AG04450 (cell line): ENCODE results near the gene PAIP2B. TPM values are rescaled to one million over a fixed set of nuclear protein-coding genes. Genes with fewer than 3 reads are reported as not detected.

ENCODE experiments used
- CTCF ChIA-PET: fragments of 300-600, 350-600 bp; formaldehyde crosslinking; extraction: SDS; loops from one replicate; lab custom pipeline; 2022; ENCODE audit warnings: antibody characterized with exemption, inconsistent platforms; lab: Charles Lee
- POLR2A ChIA-PET: fragments of 350-600 bp; formaldehyde crosslinking; extraction: SDS; loops from one replicate; lab custom pipeline; 2021; ENCODE audit warnings: antibody characterized with exemption, inconsistent platforms; lab: Yijun Ruan, JAX
- DNase-seq: peaks from one replicate; pipeline ENCODE4 v3.0.0-alpha.2; 2011; ENCODE audit warnings: low read depth, low spot score
- H3K27ac ChIP-seq: one replicate; pipeline ENCODE4 v1.5.1; 2012; ENCODE audit warnings: low read depth, low read length, control low read depth
- H3K27me3 ChIP-seq: one replicate; pipeline ENCODE4 v1.6.0; 2012; ENCODE audit warnings: low read length; ENCODE audit not compliant: control insufficient read depth, insufficient read depth
- H3K4me3 ChIP-seq: 2 replicates; pipeline ENCODE4 v1.5.1; 2011; ENCODE audit warnings: mild to moderate bottlenecking, low read depth, low read length, control low read depth
- H3K9me3 ChIP-seq: 2 replicates; pipeline ENCODE4 v1.5.1; 2012; ENCODE audit warnings: low read length; ENCODE audit not compliant: control insufficient read depth, insufficient read depth
- CTCF ChIP-seq: IDR thresholded peaks from 2 replicates; pipeline ENCODE4 v1.5.1; 2011; ENCODE audit warnings: low read depth, low read length, control low read depth, inconsistent platforms
- polyA minus RNA-seq: library from RNA; depleted of rRNA, polyadenylated mRNA; stranded (reverse); fragments of >200 nt; gene quantifications from 2 replicates; pipeline ENCODE4 v1.2.3, GENCODE V29; 2011; rRNA and poly(A)+ RNA removed
- polyA plus RNA-seq: library from polyadenylated mRNA; depleted of rRNA; stranded (reverse); fragments of >200 nt; gene quantifications from 2 replicates; pipeline ENCODE4 v1.2.3, GENCODE V29; 2011; rRNA removed

PAIP2B gene
- polyA plus RNA-seq (0.12 and 0.24 TPM in 2 replicates), polyA minus RNA-seq (0.14 and 0.17 TPM in 2 replicates)

DNA sequence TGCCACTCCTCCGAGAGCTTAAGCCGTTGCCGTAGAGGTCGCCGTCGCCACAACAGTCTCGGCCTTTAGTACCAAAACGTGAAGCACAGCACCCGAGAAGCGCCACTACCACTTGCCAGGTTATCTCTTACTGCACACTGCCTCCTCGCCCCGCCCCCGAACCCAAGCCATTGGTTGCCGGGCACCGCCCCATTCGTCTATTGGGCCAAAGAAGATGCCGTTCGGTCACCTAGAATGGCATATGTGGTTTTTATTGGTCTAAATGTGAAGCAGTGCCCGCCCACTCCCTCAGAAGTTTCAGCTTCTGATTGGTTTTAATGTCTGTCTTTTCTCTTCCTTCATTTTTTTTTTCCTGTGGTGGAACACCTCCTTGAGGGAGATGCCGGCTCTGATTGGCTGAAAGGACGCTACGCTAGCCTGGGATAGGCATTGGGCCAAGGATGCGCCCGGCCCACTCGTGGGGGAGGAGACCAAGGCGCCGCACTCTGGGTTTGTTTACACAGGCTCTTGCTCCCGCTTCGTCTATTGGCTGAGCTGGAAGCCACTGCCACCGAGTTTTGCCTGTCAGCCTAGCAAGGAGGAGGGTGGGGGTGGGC is at the start of gene PAIP2B:
Gene PAIP2B, minus strand, starts transcription at position 139 of the 596 bp plus-strand sequence. CDS start 24,514 bp downstream, outside the sequence.
- H3K27me3 ChIP-seq = peaks cover 14% of the 10 kb centered on the region
- CTCF ChIA-PET = interaction anchor here (1.5 kb wide), 1 partner anchor 73 kb away, joined by 5 read pairs; no protein-coding TSS in a partner anchor
- peak within 1 kb of the TSS; percentile 68 for H3K4me3 ChIP-seq
- H3K27ac ChIP-seq = no peak within 1 kb of the TSS
- peak; percentile 89 for DNase-seq
- POLR2A ChIA-PET = interaction anchor here (0.6 kb wide), 1 partner anchor 9 kb away, joined by 3 read pairs; no protein-coding TSS in a partner anchor
- no peak for TF ChIP-seq CTCF
- peaks cover 4% of the 10 kb centered on the region; the same call in 1 of the 2 replicates for H3K9me3 ChIP-seq

GRCh38 chr2:71275939-71276310 is 49.0 kb upstream of the PAIP2B start:
- POLR2A ChIA-PET = no interaction called here
- CTCF ChIA-PET = interaction anchor here (0.6 to 1.8 kb wide), 4 partner anchors 23 to 305 kb away, joined by 3 to 11 read pairs (median 8); partner anchors contain the start of gene ZNF638
- Histone ChIP-seq H3K9me3 (peaks cover 11% of the 10 kb centered on the region; the same call in 1 of the 2 replicates), H3K27ac (no peak overlapping the region), H3K4me3 (no peak overlapping the region), H3K27me3 (peaks cover 23% of the 10 kb centered on the region)
- no peak for TF ChIP-seq CTCF
- DNase-seq = no peak

- no peak for TF ChIP-seq CTCF
- Histone ChIP-seq H3K9me3 (no peaks in the 10 kb centered on the region), H3K27me3 (no peaks in the 10 kb centered on the region), H3K4me3 (no peak overlapping the region), H3K27ac (no peak overlapping the region)
- POLR2A ChIA-PET = no interaction called here
- no peak for DNase-seq
- CTCF ChIA-PET = no interaction called here
Observed at GRCh38 chr2:71269511-71270090, 42.7 kb upstream of the PAIP2B start.

DNA sequence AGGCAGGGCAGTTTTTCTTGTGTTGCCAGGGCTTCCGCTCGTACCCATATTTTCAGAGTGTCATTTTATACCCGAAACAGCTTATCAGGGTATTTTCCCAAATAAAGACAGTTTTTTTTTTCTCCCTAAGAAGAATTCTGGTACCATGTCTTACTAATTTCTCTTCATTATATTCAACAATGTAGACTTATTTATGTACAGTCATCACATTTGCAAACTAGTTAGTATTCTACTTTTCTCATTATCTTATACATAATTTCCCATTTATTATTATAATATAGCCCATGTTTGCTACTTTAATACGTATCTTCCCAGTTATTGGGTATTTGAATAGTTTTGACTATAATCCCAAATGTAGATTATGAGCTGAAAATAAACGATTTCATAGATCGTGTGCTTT is 36.5 kb upstream of the PAIP2B start:
- Histone ChIP-seq H3K27ac (no peak overlapping the region), H3K4me3 (no peak overlapping the region), H3K27me3 (no peaks in the 10 kb centered on the region), H3K9me3 (no peaks in the 10 kb centered on the region)
- DNase-seq = no peak
- POLR2A ChIA-PET = no interaction called here
- CTCF ChIA-PET = no interaction called here
- no peak for TF ChIP-seq CTCF

DNA sequence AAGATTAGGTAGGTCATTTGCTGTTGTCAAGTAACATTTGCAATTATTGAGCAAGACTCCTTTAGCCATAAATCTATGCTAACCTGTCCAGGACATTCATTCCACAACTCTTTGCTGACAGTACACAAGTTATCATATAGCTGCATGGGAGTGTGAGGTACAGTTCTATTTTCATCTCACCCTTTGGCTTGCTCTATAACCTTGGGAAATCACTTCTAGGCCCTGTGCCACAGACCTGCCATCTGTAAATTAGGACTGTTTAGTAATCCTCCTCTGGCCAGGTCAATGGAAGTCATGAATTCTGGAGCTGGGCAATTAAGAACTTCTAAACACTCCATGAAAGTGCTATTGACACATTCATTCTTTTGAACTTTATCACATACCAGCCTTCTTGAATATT is 34.6 kb upstream of the PAIP2B start:
- no peak for DNase-seq
- TF ChIP-seq CTCF = no peak
- POLR2A ChIA-PET = no interaction called here
- Histone ChIP-seq H3K4me3 (no peak overlapping the region), H3K9me3 (no peaks in the 10 kb centered on the region), H3K27me3 (no peaks in the 10 kb centered on the region), H3K27ac (no peak overlapping the region)
- CTCF ChIA-PET = interaction anchor here (1.6 kb wide), 1 partner anchor 38 kb away, joined by 4 read pairs; no protein-coding TSS in a partner anchor
